RWPE1 (cell line): ENCODE measurements around the gene GRIN2A.

ENCODE experiments used
- CTCF ChIA-PET: fragments of 350-600 bp; sonication (Branson Sonifier 250); formaldehyde crosslinking; extraction: SDS; loops from one replicate; lab custom pipeline; 2021; lab: Yijun Ruan, JAX
- POLR2A ChIA-PET: fragments of 400-600 bp; formaldehyde crosslinking; extraction: SDS; loops from one replicate; lab custom pipeline; 2020; ENCODE audit warnings: antibody characterized with exemption; ENCODE audit not compliant: low non-redundant PET; lab: Yijun Ruan, JAX
- DNase-seq: peaks from one replicate; pipeline ENCODE4 v3.0.0; 2012; ENCODE audit warnings: low spot score
- H3K27ac ChIP-seq: fragments of 450-650 bp; 2 replicates; pipeline ENCODE4 v1.5.1; 2017
- CTCF ChIP-seq: fragments of 450-650 bp; conservative IDR thresholded peaks from 2 replicates; pipeline ENCODE4 v1.5.1; 2017; ENCODE audit warnings: low read depth, mild to moderate bottlenecking

GRIN2A gene

GRCh38 chr16:10045947-10046346 lies 136.3 kb downstream of the GRIN2A start:
- H3K27ac ChIP-seq: no peak overlapping the region
- no peak for TF ChIP-seq CTCF
- DNase-seq: no peak
- CTCF ChIA-PET: no interaction called here
- POLR2A ChIA-PET: no interaction called here

- no peak for TF ChIP-seq CTCF
- CTCF ChIA-PET: no interaction called here
- H3K27ac ChIP-seq: no peak overlapping the region
- POLR2A ChIA-PET: no interaction called here
- no peak for DNase-seq
Observed at GRCh38 chr16:10045291-10045775, 136.9 kb downstream of the GRIN2A start.

- TF ChIP-seq CTCF: no peak
- ChIA-PET POLR2A (no interaction called here), CTCF (no interaction called here)
- no peak for DNase-seq
- H3K27ac ChIP-seq: no peak overlapping the region
Observed at GRCh38 chr16:10040136-10041080, 141.8 kb downstream of the GRIN2A start.

GRCh38 chr16:10039220-10040096 lies 142.8 kb downstream of the GRIN2A start:
- no peak for TF ChIP-seq CTCF
- ChIA-PET CTCF (no interaction called here), POLR2A (no interaction called here)
- DNase-seq: no peak
- H3K27ac ChIP-seq: no peak overlapping the region

GRCh38 chr16:10037751-10038150 lies 144.5 kb downstream of the GRIN2A start:
- TF ChIP-seq CTCF: no peak
- CTCF ChIA-PET: no interaction called here
- POLR2A ChIA-PET: no interaction called here
- DNase-seq: no peak
- no peak overlapping the region for H3K27ac ChIP-seq

GRCh38 chr16:10036956-10037355 lies 145.3 kb downstream of the GRIN2A start:
- POLR2A ChIA-PET: no interaction called here
- no peak overlapping the region for H3K27ac ChIP-seq
- no peak for DNase-seq
- TF ChIP-seq CTCF: no peak
- CTCF ChIA-PET: no interaction called here
